Astrocyte (in vitro differentiated cells and primary cell): Measurements from ENCODE around the gene NOL4L. TPM values are rescaled to one million over a fixed set of nuclear protein-coding genes. Genes with fewer than 3 reads are reported as not detected.
A peak's percentile ranks its signal among the peaks of the same experiment; 100 is the strongest.

Experiments
- DNase-seq: peaks from one replicate; pipeline ENCODE4 v3.0.0-alpha.2; 2010; ENCODE audit warnings: low read depth
- FAIRE-seq: peaks from 2 replicates; lab custom pipeline; 2011; peaks lifted over from hg19 to GRCh38; lab: Jason Lieb, UNC
- H2AFZ ChIP-seq: 2 replicates; pipeline ENCODE4 v1.6.0; 2012; ENCODE audit warnings: low read depth, low read length, inconsistent platforms
- H3K27ac ChIP-seq: 2 replicates; pipeline ENCODE4 v1.5.1; 2011; ENCODE audit warnings: low read depth, low read length, inconsistent platforms
- H3K27me3 ChIP-seq: 2 replicates; pipeline ENCODE4 v1.6.0; 2011; ENCODE audit warnings: low read length, inconsistent platforms; ENCODE audit not compliant: insufficient read depth
- H3K36me3 ChIP-seq: 2 replicates; pipeline ENCODE4 v1.5.1; 2011; ENCODE audit warnings: low read length, inconsistent platforms; ENCODE audit not compliant: insufficient read depth
- H3K4me1 ChIP-seq: 2 replicates; pipeline ENCODE4 v1.5.1; 2011; ENCODE audit warnings: low read length, inconsistent platforms; ENCODE audit not compliant: insufficient read depth
- H3K4me2 ChIP-seq: 2 replicates; pipeline ENCODE4 v1.6.0; 2012; ENCODE audit warnings: low read length, inconsistent platforms
- H3K4me3 ChIP-seq: 2 replicates; pipeline ENCODE4 v1.5.1; 2011; ENCODE audit warnings: low read depth, mild to moderate bottlenecking, low read length, inconsistent platforms; ENCODE audit not compliant: insufficient read depth
- H3K79me2 ChIP-seq: 2 replicates; pipeline ENCODE4 v1.6.0; 2012; ENCODE audit warnings: mild to moderate bottlenecking, low read length, inconsistent platforms; ENCODE audit not compliant: insufficient read depth
- H3K9ac ChIP-seq: 2 replicates; pipeline ENCODE4 v1.6.0; 2012; ENCODE audit warnings: mild to moderate bottlenecking, low read length, inconsistent platforms
- H3K9me3 ChIP-seq: 2 replicates; pipeline ENCODE4 v1.5.1; 2012; ENCODE audit warnings: low read depth, mild to moderate bottlenecking, low read length, inconsistent platforms; ENCODE audit not compliant: insufficient read depth
- H4K20me1 ChIP-seq: 2 replicates; pipeline ENCODE4 v1.6.0; 2012; ENCODE audit warnings: low read length, inconsistent platforms; ENCODE audit not compliant: insufficient read depth
- H3K27ac Mint-ChIP-seq: one replicate; pipeline ENCODE4 v1.8.0; 2021; ENCODE audit warnings: mild to moderate bottlenecking, mixed read lengths; ENCODE audit not compliant: unreplicated experiment
- H3K27me3 Mint-ChIP-seq: one replicate; pipeline ENCODE4 v1.8.0; 2021; ENCODE audit warnings: low read depth, mixed read lengths; ENCODE audit not compliant: unreplicated experiment
- H3K36me3 Mint-ChIP-seq: one replicate; pipeline ENCODE4 v1.8.0; 2021; ENCODE audit warnings: low read depth, mixed read lengths; ENCODE audit not compliant: unreplicated experiment
- H3K4me1 Mint-ChIP-seq: one replicate; pipeline ENCODE4 v1.8.0; 2021; ENCODE audit warnings: low read depth, mixed read lengths; ENCODE audit not compliant: unreplicated experiment
- H3K4me3 Mint-ChIP-seq: one replicate; pipeline ENCODE4 v1.8.0; 2021; ENCODE audit warnings: mild to moderate bottlenecking, moderate library complexity, mixed read lengths; ENCODE audit not compliant: unreplicated experiment
- H3K9me3 Mint-ChIP-seq: one replicate; pipeline ENCODE4 v1.8.0; 2021; ENCODE audit warnings: mild to moderate bottlenecking, mixed read lengths; ENCODE audit not compliant: unreplicated experiment
- CTCF ChIP-seq: IDR thresholded peaks from 2 replicates; pipeline ENCODE4 v1.5.1; 2011; ENCODE audit warnings: low read depth, mild to moderate bottlenecking, inconsistent platforms, low read length, moderate library complexity; ENCODE audit not compliant: insufficient read depth
- EZH2 ChIP-seq: IDR thresholded peaks from 2 replicates; pipeline ENCODE4 v1.6.1; 2012; ENCODE audit warnings: mild to moderate bottlenecking, low read length, inconsistent platforms; ENCODE audit not compliant: insufficient read depth
- total RNA-seq: library from RNA; stranded (reverse); gene quantifications from 2 replicates; pipeline ENCODE4 v1.2.1, GENCODE V29; 2021

The NOL4L gene
- total RNA-seq, 1 donor from 2014 or later: 35.5 TPM

GRCh38 chr20:32582659-32583580 is 2.2 kb downstream of the NOL4L start:
- TF ChIP-seq CTCF (no peak), EZH2 (peak; percentile 16)
- Mint-ChIP-seq H3K27ac (no peak overlapping the region), H3K36me3 (no peaks in the 10 kb centered on the region), H3K27me3 (peaks cover 28% of the 10 kb centered on the region), H3K9me3 (no peaks in the 10 kb centered on the region), H3K4me3 (no peak overlapping the region), H3K4me1 (peaks cover 8% of the 10 kb centered on the region)
- H3K9me3 ChIP-seq: no peaks in the 10 kb centered on the region
- peaks cover 21% of the 10 kb centered on the region for H3K27me3 ChIP-seq
- H3K4me1 ChIP-seq: no peaks in the 10 kb centered on the region
- FAIRE-seq (no peak), DNase-seq (no peak)
- H3K36me3 ChIP-seq: no peaks in the 10 kb centered on the region
- H3K27ac ChIP-seq: no peak overlapping the region
- peak overlapping the region; percentile 95 for H3K4me2 ChIP-seq
- H3K79me2 ChIP-seq: no peaks in the 10 kb centered on the region
- H3K4me3 ChIP-seq: no peak overlapping the region
- no peak overlapping the region for H3K9ac ChIP-seq
- H2AFZ ChIP-seq: peak overlapping the region; percentile 34
- H4K20me1 ChIP-seq: no peaks in the 10 kb centered on the region

DNA sequence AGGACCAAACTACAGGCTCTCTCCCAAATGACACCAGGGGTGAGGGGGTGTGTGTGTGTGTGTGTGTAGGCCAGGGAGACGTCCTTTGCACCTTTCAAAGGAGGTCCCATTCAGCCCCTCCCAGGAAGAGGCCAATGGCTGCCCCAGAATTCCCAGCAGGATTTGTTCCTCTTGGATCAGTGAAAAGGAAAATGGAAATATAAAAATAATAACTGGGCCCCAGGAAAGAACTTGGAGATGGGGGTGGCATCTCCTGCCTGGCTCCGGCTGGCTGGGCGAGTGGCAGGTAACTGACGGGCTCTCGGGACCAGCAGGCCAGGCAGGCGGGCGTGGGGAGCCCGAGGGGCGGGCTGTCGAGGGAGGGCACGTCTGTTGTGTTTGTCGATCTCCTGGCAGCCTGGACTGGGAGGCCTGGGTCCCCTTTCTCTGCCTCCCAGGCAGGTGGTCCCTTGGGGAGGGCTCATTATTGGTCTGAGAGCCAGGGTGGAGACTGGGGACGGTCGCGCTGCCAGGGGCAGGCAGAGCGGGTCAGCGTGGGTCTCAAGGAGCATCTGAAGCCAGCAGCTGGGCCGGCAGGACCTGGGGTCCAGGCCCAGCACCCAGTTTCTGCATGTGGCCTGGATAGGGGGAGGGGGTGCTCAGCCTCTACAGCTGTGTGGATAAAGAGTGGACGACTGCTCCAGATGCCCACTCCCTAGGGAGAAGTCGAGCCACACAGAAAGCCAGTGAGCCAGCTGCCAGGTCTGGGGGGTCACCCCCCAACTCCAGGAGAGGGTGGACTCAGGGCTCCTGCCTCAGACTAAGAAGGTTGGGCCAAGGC is 3.1 kb downstream of the NOL4L start:
- Mint-ChIP-seq H3K4me1 (peaks cover 9% of the 10 kb centered on the region), H3K9me3 (no peaks in the 10 kb centered on the region), H3K36me3 (no peaks in the 10 kb centered on the region), H3K4me3 (no peak overlapping the region), H3K27ac (no peak overlapping the region), H3K27me3 (peaks cover 20% of the 10 kb centered on the region)
- Histone ChIP-seq H2AFZ (no peak overlapping the region), H3K4me3 (no peak overlapping the region), H3K9ac (no peak overlapping the region), H3K4me2 (no peak overlapping the region), H3K27ac (no peak overlapping the region), H3K4me1 (no peaks in the 10 kb centered on the region), H3K79me2 (no peaks in the 10 kb centered on the region), H3K9me3 (no peaks in the 10 kb centered on the region), H3K36me3 (no peaks in the 10 kb centered on the region), H4K20me1 (no peaks in the 10 kb centered on the region), H3K27me3 (peaks cover 14% of the 10 kb centered on the region)
- no peak for TF ChIP-seq EZH2
- TF ChIP-seq CTCF: no peak
- DNase-seq (no peak), FAIRE-seq (no peak)
